Measurements from ENCODE around the gene TMEM72.

Gene TMEM72

GRCh38 chr10:44890696-44891563, 20.2 kb upstream of the TMEM72 start:
- DNase-seq, result no peak

GRCh38 chr10:44891721-44892120, 19.4 kb upstream of the TMEM72 start:
- no peak for DNase-seq

GRCh38 chr10:44893604-44894468, 17.3 kb upstream of the TMEM72 start:
- no peak for DNase-seq

GRCh38 chr10:44894691-44895090, 16.4 kb upstream of the TMEM72 start:
- DNase-seq, result no peak

- DNase-seq, result no peak
Measured at GRCh38 chr10:44895280-44895679, 15.9 kb upstream of the TMEM72 start.

- no peak for DNase-seq
Measured at GRCh38 chr10:44897049-44897448, 14.1 kb upstream of the TMEM72 start.

- no peak for DNase-seq
Measured at GRCh38 chr10:44898665-44899064, 12.5 kb upstream of the TMEM72 start.

GRCh38 chr10:44899450-44900080, 11.6 kb upstream of the TMEM72 start:
- DNase-seq, result no peak

- no peak for DNase-seq
Measured at GRCh38 chr10:44902941-44903545, 8.1 kb upstream of the TMEM72 start.

- DNase-seq, result no peak
Measured at GRCh38 chr10:44906486-44906885, 4.7 kb upstream of the TMEM72 start.

- no peak for DNase-seq
Measured at GRCh38 chr10:44907556-44907955, 3.6 kb upstream of the TMEM72 start.

GRCh38 chr10:44908066-44908749, 2.9 kb upstream of the TMEM72 start:
- DNase-seq, result peak; percentile 21

- DNase-seq, result no peak
Measured at GRCh38 chr10:44908936-44909630, 2.1 kb upstream of the TMEM72 start.

GRCh38 chr10:44909910-44910309, 1.2 kb upstream of the TMEM72 start:
- DNase-seq, result no peak

GRCh38 chr10:44910602-44911001, 535 bp upstream of the TMEM72 start:
- no peak for DNase-seq

GRCh38 chr10:44911951-44912350, 814 bp downstream of the TMEM72 start:
- no peak for DNase-seq

GRCh38 chr10:44913350-44914081, 2.4 kb downstream of the TMEM72 start:
- DNase-seq, result no peak

GRCh38 chr10:44914891-44915290, 3.8 kb downstream of the TMEM72 start:
- no peak for DNase-seq

- DNase-seq, result no peak
Measured at GRCh38 chr10:44916429-44916828, 5.3 kb downstream of the TMEM72 start.

GRCh38 chr10:44917848-44918247, 6.7 kb downstream of the TMEM72 start:
- no peak for DNase-seq

- no peak for DNase-seq
Measured at GRCh38 chr10:44920252-44920651, 9.1 kb downstream of the TMEM72 start.
